HG03175 (cell line): ENCODE results near the gene ATP6V0E2.
"Not testable (repeated sequence)": the region's sequence is repeated elsewhere in the genome, so short reads cannot be mapped to it uniquely, and the experiment has no call there.

Source experiments
- ATAC-seq: cut with Tn5 transposase; IDR thresholded peaks from one replicate; pipeline ENCODE4 v1.9.1; 2021; ENCODE audit warnings: mild to moderate bottlenecking, moderate library complexity; ENCODE audit not compliant: unreplicated experiment

Gene ATP6V0E2

GRCh38 chr7:149875396-149875795 is 1.6 kb downstream of the ATP6V0E2 start:
- ATAC-seq, result no peak

- no peak for ATAC-seq
These were observed 4.2 kb downstream of the ATP6V0E2 start for GRCh38 chr7:149877890-149878522.

- no peak for ATAC-seq
These were observed 4.8 kb downstream of the ATP6V0E2 start for GRCh38 chr7:149878523-149878921.

GRCh38 chr7:149879271-149879743 is 5.5 kb downstream of the ATP6V0E2 start:
- no peak for ATAC-seq

- no peak for ATAC-seq
These were observed 6.2 kb downstream of the ATP6V0E2 start for GRCh38 chr7:149879766-149880637.

- ATAC-seq, result no peak
These were observed 7.0 kb downstream of the ATP6V0E2 start for GRCh38 chr7:149880638-149881311.

GRCh38 chr7:149881328-149882247 is 7.8 kb downstream of the ATP6V0E2 start:
- ATAC-seq, result no peak

- no peak for ATAC-seq
These were observed 8.7 kb downstream of the ATP6V0E2 start for GRCh38 chr7:149882248-149883047.

GRCh38 chr7:149883048-149883438 is 9.3 kb downstream of the ATP6V0E2 start:
- no peak for ATAC-seq

GRCh38 chr7:149883452-149883861 is 9.7 kb downstream of the ATP6V0E2 start:
- ATAC-seq, result peak; percentile 74

GRCh38 chr7:149884016-149884415 is 10.2 kb downstream of the ATP6V0E2 start:
- ATAC-seq, result no peak

- no peak for ATAC-seq
These were observed 10.8 kb downstream of the ATP6V0E2 start for GRCh38 chr7:149884541-149884940.

- ATAC-seq, result no peak
These were observed 11.6 kb downstream of the ATP6V0E2 start for GRCh38 chr7:149885191-149886017.

- ATAC-seq, result no peak
These were observed 12.2 kb downstream of the ATP6V0E2 start for GRCh38 chr7:149886018-149886415.

GRCh38 chr7:149887311-149887710 is 13.5 kb downstream of the ATP6V0E2 start:
- no peak for ATAC-seq

- ATAC-seq, result not testable (repeated sequence)
These were observed 16.9 kb downstream of the ATP6V0E2 start for GRCh38 chr7:149890715-149891114.

- not testable (repeated sequence) for ATAC-seq
These were observed 21.2 kb downstream of the ATP6V0E2 start for GRCh38 chr7:149894957-149895356.

GRCh38 chr7:149907776-149908376 is 34.1 kb downstream of the ATP6V0E2 start:
- not testable (repeated sequence) for ATAC-seq
